Prostate gland (tissue), 2 donors: ENCODE results near the gene DIAPH2. TPM values are rescaled to one million over a fixed set of nuclear protein-coding genes. Genes with fewer than 3 reads are reported as not detected.

Source experiments
- DNase-seq: peaks from one replicate; pipeline ENCODE4 v3.0.0-alpha.2; 2019; ENCODE audit warnings: low spot score
- H3K27ac ChIP-seq, 2 donors: fragments of 200-600 bp; sonication (generic); 2 replicates each; pipeline ENCODE4 v1.5.1; 2017 to 2019
- H3K27me3 ChIP-seq: fragments of 200-600 bp; sonication (generic); replicated peaks from 2 replicates; pipeline ENCODE4 v1.5.1; 2019; ENCODE audit not compliant: insufficient read depth
- H3K36me3 ChIP-seq, 2 donors: fragments of 200-600 bp; sonication (generic); 1 replicate in 1 of 2; 2 replicates in 1 of 2; pipeline versions ENCODE4 v1.5.1 to v1.8.1; 2017 to 2019
- H3K4me1 ChIP-seq: fragments of 200-600 bp; sonication (generic); replicated peaks from 2 replicates; pipeline ENCODE4 v1.5.1; 2019
- H3K4me3 ChIP-seq, 2 donors: fragments of 200-600 bp; sonication (generic); 2 replicates each; pipeline ENCODE4 v1.5.1; 2017 to 2019
- H3K9me3 ChIP-seq: fragments of 200-600 bp; sonication (generic); 2 replicates; pipeline ENCODE4 v1.5.1; 2017
- POLR2A ChIP-seq: fragments of 450-650 bp; IDR thresholded peaks from one replicate; pipeline ENCODE4 v1.6.1; 2016; ENCODE audit warnings: antibody characterized with exemption, mild to moderate bottlenecking
- POLR2AphosphoS5 ChIP-seq: sonication (generic); formaldehyde crosslinking; IDR thresholded peaks from one replicate; pipeline ENCODE4 v1.6.1; 2017; ENCODE audit warnings: antibody characterized with exemption
- WGBS: methylation state at CpG from one replicate; pipeline ENCODE4 v1.1.5; 2018; 5-methylcytosine and 5-hydroxymethylcytosine counted together
- intact Hi-C: fragments of 100-400 bp; cut with DNase I; formaldehyde crosslinking; loops from one replicate; pipeline ENCODE4 v1.14.2; 2022
- total RNA-seq, 2 donors: library from RNA; depleted of rRNA; stranded (reverse); fragments of >200 nt; gene quantifications; one replicate each; pipeline ENCODE4 v1.1.0, GENCODE V29; 2016
- TF ChIP-seq, protein P1 (sequence below), 4 experiments: fragments of 200-600 bp in 2 of 4; fragments of 450-650 bp in 2 of 4; sonication (generic) in 2 of 4; IDR thresholded peaks; 1 replicate in 3 of 4; 2 replicates in 1 of 4; pipeline ENCODE4 v1.5.1; 2016 to 2019; ENCODE audit warnings: antibody characterized with exemption in 4 of 4, mild to moderate bottlenecking in 2 of 4, moderate library complexity in 2 of 4

Gene DIAPH2
- total RNA-seq, 2 donors from 2014 or later: 8.1 to 44.8 TPM

DNA sequence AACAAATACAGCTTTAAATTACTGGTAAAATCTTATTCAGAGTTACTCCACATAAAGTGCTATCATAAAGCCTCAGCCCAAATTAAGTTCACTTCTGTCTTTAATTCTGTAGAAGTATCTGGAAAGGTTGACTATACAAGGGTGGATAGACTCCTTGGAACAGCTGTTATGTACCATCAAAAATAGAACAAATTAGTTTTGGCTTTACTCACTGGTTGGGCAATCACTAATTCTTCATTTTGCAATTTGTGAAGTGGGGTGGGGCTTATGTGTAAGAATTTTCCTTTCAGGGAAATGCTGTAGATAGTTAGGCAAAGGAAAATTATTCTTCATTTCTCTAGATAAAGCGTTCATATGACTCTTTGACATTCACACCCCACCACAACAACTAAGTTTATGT lies 7.8 kb downstream of the DIAPH2 start:
- DNase-seq: no peak
- 100% methylated on average over 1 of the region's 1 CpG for WGBS
- Histone ChIP-seq H3K9me3 (no peaks in the 10 kb centered on the region), H3K36me3 (no peaks in the 10 kb centered on the region), H3K4me1 (no peaks in the 10 kb centered on the region), H3K27ac (no peak overlapping the region), H3K4me3 (no peak overlapping the region), H3K27me3 (no peaks in the 10 kb centered on the region)
- intact Hi-C loops: no loop called here
- no peak for TF ChIP-seq POLR2A
- no peak for TF ChIP-seq POLR2AphosphoS5
- TF ChIP-seq, protein P1, sequence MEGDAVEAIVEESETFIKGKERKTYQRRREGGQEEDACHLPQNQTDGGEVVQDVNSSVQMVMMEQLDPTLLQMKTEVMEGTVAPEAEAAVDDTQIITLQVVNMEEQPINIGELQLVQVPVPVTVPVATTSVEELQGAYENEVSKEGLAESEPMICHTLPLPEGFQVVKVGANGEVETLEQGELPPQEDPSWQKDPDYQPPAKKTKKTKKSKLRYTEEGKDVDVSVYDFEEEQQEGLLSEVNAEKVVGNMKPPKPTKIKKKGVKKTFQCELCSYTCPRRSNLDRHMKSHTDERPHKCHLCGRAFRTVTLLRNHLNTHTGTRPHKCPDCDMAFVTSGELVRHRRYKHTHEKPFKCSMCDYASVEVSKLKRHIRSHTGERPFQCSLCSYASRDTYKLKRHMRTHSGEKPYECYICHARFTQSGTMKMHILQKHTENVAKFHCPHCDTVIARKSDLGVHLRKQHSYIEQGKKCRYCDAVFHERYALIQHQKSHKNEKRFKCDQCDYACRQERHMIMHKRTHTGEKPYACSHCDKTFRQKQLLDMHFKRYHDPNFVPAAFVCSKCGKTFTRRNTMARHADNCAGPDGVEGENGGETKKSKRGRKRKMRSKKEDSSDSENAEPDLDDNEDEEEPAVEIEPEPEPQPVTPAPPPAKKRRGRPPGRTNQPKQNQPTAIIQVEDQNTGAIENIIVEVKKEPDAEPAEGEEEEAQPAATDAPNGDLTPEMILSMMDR (IDR thresholded peaks at IDR 0.05): no peak

DNA sequence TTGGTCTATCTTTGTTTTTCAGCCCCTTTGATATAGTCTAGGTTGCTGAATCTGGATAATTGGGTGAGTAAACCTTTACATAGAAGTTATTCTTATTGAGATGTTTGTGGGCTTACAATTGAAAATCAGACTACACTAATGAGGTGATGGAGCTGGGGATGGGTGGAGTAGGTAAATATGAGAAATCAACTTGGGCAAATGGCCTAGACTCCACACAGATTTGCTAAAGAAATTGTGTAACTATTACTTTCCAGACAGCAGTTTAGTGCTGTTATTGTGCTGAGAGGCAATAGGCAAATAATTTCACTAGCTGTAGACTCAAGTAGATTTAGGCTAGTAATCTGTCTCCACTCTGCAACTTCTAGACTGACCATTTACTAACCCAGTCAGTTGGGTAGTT lies 8.2 kb downstream of the DIAPH2 start:
- H3K9me3 ChIP-seq: no peaks in the 10 kb centered on the region
- intact Hi-C loops: no loop called here

DNA sequence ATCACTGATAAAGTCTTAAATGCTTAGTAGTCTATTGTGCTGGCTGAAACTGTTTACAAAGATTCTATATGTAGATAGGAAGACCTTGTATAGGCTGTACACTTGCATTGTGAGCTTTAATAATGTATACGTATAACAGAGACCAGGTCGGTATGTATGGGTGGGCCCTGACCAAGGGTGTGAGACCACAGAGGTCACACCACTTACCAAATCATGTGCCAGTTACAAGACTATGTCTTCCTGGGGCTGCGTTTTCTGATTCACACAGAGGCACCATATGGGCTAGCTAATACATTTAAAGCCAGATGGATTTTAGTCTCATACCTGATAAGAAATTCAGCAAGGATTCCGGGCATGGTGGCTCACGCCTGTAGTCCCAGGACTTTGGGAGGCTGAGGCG lies 8.8 kb downstream of the DIAPH2 start:
- no peaks in the 10 kb centered on the region for H3K36me3 ChIP-seq
- no peak overlapping the region for H3K27ac ChIP-seq
- H3K9me3 ChIP-seq: no peaks in the 10 kb centered on the region
- DNase-seq: no peak
- WGBS: 96% methylated on average over 6 of the region's 6 CpGs
- no peaks in the 10 kb centered on the region for H3K4me1 ChIP-seq
- intact Hi-C loops: no loop called here
- H3K27me3 ChIP-seq: no peaks in the 10 kb centered on the region
- no peak overlapping the region for H3K4me3 ChIP-seq
- TF ChIP-seq POLR2A: no peak
- TF ChIP-seq POLR2AphosphoS5: no peak
- TF ChIP-seq, protein P1 (IDR thresholded peaks at IDR 0.05): no peak

More for the DNA sequence above, 8.2 kb downstream of the DIAPH2 start:
- no peak overlapping the region for H3K27ac ChIP-seq
- DNase-seq: no peak
- no peaks in the 10 kb centered on the region for H3K27me3 ChIP-seq
- H3K4me1 ChIP-seq: no peaks in the 10 kb centered on the region
- no peak overlapping the region for H3K4me3 ChIP-seq
- TF ChIP-seq, protein P1 (IDR thresholded peaks at IDR 0.05): no peak
- H3K36me3 ChIP-seq: no peaks in the 10 kb centered on the region

DNA sequence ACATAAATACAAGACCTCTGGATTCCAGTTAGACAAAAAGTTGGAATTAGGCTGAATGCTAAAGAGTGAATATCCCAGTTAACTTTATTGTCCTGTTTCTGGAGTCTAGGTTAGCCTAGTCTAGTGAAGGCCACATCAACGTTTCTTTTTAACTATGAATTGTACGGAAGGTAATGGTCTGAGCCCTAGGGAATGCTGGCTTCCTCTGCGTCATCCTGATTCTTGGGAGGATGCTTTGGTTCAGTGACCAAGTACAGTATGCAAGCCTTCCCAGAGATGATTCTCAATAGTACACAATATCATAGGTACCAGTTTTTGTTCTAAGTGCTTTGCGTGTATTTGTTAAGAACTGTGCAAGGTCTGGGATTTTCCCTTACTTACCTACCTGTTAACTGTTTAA lies 11.8 kb downstream of the DIAPH2 start:
- no peak for TF ChIP-seq POLR2A
- TF ChIP-seq, protein P1 (IDR thresholded peaks at IDR 0.05): no peak
- TF ChIP-seq POLR2AphosphoS5: no peak
- H3K36me3 ChIP-seq: no peaks in the 10 kb centered on the region
- intact Hi-C loops: no loop called here
- H3K4me1 ChIP-seq: no peaks in the 10 kb centered on the region
- H3K9me3 ChIP-seq: no peaks in the 10 kb centered on the region
- DNase-seq: no peak
- WGBS: 98% methylated on average over 4 of the region's 4 CpGs
- H3K27me3 ChIP-seq: no peaks in the 10 kb centered on the region
- H3K4me3 ChIP-seq: no peak overlapping the region
- no peak overlapping the region for H3K27ac ChIP-seq

DNA sequence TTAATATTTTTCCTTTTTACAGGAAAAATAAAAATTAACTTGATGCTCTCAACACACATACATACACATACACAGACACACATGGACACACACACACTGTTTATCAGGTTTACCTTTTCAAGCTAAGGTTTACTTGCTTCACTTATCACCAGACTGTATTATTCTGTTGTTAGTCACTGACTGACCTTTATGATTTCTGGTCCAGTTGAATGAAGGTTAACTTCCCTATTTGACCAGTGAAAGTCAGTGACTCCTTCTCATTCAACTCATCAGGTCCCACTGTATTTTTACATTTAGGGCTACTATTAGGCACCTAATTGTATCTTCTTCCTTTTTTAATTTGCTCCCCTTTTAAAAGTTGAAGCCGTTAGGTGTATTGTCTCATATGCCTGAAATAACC lies 16.0 kb downstream of the DIAPH2 start:
- TF ChIP-seq, protein P1 (IDR thresholded peaks at IDR 0.05): no peak
- TF ChIP-seq POLR2AphosphoS5 (no peak), POLR2A (no peak)
- no peaks in the 10 kb centered on the region for H3K36me3 ChIP-seq
- H3K9me3 ChIP-seq: no peaks in the 10 kb centered on the region
- H3K4me1 ChIP-seq: no peaks in the 10 kb centered on the region
- H3K4me3 ChIP-seq: no peak overlapping the region
- no peak overlapping the region for H3K27ac ChIP-seq
- no peak for DNase-seq
- 94% methylated on average over 1 of the region's 1 CpG for WGBS
- intact Hi-C loops: no loop called here
- no peaks in the 10 kb centered on the region for H3K27me3 ChIP-seq
